ENCODE data around the gene SPRYD3.

SPRYD3 gene

DNA sequence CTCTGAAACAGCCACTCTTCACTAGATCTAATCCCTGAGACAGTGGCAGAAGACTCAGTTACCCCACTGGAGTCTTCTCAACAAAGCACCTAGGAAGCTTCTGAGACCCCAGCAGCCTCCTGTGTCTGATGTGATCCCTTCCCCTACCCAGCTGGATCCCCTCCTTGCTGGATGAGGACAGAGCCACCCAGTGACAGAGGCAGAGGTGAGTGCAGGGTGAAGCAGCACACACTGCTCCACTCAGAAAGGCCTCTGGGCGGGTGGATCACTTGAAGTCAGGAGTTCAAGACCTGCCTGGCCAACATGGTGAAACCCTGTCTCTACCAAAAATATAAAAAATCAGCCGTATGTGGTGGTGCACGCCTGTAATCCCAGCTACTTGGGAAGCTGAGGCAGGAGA lies 2.7 kb downstream of the SPRYD3 start:
- TF ChIP-seq POLR2A (IDR thresholded peaks at IDR 0.05; ENCODE audit: low read length) (no peak), GATA1 (IDR thresholded peaks at IDR 0.05; ENCODE audit: low read depth, low read length) (no peak)
- DNase-seq: no peak

DNA sequence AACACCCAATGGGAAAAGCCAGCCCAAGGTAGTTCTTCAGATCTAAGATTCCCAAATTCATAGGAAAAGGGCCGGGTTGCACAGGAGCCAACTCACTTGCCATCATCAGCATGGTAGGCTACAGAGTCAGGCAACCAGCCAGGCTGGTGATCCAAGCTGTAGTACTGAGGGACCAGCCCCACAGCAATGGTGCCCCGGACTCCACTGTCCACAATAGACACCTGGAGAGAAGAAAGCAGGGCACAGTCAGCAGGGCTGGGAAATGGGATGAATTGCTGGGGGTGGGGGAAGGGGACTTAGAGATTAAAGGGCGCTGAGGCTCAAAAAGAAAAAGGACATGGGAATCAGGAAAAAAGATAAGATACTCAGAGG lies 4.2 kb downstream of the SPRYD3 start:
- DNase-seq: no peak
- TF ChIP-seq POLR2A (IDR thresholded peaks at IDR 0.05; ENCODE audit: low read length) (no peak), GATA1 (IDR thresholded peaks at IDR 0.05; ENCODE audit: low read depth, low read length) (no peak)

DNA sequence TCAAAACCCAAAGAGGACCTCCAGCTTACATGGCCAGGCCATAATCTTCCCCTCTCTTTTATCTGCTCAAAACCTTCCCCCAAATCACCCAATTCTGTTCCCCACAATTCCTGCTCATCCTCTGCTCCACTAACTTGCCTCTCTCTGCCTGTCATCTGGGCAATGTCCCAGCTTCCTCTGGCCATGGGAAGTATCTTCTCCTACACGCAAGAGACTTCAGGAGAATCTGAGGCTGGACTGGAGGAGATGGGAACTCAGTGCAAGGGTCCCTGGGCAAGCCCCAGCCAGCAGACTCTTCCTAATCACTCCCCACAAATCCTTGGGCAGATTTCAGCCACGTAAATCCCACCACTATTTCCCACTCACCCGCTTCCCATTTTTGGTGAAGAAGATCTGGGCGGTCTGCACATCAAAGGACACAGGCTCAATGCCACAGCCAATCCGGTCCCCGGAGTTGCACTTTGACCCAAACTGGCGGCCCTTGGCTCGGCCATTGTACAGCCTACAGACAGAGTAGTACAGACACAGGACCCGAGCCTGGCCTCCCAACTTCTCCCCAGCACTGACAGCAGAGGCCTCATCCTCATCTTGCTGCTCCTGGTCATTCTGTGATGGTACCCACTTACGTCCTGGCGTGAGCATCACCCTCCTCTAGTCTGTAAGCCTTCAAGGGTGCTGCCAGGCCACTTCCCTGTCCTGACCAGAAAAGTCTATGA lies 4.7 kb downstream of the SPRYD3 start:
- TF ChIP-seq POLR2A (IDR thresholded peaks at IDR 0.05; ENCODE audit: low read length) (no peak), GATA1 (IDR thresholded peaks at IDR 0.05; ENCODE audit: low read depth, low read length) (no peak)
- DNase-seq: no peak

DNA sequence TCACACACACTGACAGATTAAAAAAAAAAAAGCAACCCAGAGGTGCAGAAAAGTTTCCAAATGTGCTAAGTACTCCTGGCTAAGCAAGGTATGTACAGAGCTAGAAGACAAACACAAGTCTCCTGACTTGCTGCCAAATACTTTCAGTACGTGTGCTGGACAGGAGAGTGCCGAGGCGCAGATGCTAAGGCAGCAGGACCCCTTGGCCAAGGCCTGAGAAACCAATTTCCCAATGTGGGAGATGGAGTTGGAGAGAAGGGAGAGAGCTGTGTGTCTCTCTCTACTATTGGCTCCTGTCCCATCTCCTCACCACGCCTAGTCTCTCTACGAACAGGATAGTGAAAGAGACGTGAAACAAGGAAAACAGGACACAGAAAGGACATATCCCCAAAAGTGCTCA lies 5.3 kb downstream of the SPRYD3 start:
- no peak for DNase-seq
- TF ChIP-seq POLR2A (IDR thresholded peaks at IDR 0.05; ENCODE audit: low read length): no peak
- no peak for TF ChIP-seq GATA1 (IDR thresholded peaks at IDR 0.05; ENCODE audit: low read depth, low read length)

DNA sequence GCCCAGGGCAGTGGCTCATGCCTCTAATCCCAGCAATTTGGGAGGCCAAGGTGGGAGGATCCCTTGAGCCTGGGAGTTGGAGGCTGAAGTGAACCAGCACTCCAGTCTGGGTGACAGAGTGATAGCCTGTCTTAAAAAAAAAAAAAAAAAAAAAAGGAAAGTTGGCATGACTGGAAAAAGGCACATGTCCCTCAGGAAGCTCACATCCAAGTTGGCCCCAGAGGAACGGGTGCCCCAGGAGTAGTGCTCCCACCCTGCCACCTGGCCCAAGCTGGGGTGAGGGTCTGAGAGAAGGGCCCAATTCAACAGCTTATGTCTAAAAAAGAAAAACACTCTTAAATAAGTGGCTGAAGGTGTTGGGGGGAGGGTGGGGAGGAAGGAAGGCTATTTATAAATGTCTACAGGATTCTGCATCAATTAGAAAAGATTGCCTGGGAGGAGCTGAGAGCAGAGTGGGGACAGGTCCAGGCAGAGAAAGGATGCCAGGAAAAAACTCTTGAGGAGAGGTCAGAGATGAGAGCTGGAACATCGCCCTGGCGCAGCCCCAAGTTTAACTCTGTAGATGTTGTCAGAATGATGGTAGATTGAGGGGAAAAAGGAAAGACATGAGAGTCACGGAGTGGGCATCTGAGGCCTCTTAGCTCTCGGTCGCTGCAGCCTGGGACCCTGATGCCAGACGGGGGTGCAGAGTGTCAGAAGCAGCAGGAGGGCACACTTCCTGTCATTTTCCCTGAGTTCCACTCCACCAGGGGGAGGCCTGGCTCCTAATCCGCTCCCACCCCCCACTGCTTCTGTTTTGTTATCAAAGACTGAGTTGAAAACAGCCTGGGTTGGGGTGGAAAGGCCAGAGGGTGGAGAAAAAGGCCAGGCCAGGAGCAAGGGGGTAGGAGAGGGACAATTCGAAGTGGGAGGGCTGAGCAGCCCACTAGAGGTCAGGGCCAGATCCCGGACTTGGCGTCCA lies 7.3 kb downstream of the SPRYD3 start:
- TF ChIP-seq POLR2A (IDR thresholded peaks at IDR 0.05; ENCODE audit: low read length) (no peak), GATA1 (IDR thresholded peaks at IDR 0.05; ENCODE audit: low read depth, low read length) (no peak)
- no peak for DNase-seq

DNA sequence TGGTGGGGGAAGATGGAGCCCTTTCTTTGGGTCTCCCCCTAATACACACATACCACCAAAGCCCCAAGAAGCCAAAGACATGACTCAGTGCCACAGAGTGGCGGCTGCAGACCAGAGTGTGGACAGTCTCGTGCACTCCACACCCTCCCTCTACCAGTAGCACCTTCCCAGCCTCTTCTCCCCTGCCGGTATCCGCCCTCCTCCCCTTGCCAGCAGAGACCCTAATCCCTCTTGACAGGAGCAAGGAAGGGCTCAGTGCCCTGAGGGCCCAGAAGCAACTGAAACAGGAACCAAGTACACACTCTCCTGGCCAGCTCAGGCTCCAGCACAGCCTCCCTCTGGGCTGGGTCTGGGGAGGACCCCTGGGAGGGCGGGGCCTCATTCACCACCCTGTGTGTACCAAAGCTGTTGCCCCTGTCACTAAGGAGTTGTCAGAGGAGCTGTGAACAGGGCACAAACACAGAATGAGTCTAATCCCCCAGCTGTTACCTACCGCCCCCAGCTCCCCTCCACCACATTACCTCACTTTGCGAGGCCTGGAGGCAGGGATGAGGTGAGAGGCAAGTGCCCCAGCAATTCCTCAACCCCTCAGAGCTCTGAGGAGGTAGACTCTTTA lies 8.2 kb downstream of the SPRYD3 start:
- DNase-seq: no peak
- TF ChIP-seq GATA1 (IDR thresholded peaks at IDR 0.05; ENCODE audit: low read depth, low read length) (no peak), POLR2A (IDR thresholded peaks at IDR 0.05; ENCODE audit: low read length) (no peak)

DNA sequence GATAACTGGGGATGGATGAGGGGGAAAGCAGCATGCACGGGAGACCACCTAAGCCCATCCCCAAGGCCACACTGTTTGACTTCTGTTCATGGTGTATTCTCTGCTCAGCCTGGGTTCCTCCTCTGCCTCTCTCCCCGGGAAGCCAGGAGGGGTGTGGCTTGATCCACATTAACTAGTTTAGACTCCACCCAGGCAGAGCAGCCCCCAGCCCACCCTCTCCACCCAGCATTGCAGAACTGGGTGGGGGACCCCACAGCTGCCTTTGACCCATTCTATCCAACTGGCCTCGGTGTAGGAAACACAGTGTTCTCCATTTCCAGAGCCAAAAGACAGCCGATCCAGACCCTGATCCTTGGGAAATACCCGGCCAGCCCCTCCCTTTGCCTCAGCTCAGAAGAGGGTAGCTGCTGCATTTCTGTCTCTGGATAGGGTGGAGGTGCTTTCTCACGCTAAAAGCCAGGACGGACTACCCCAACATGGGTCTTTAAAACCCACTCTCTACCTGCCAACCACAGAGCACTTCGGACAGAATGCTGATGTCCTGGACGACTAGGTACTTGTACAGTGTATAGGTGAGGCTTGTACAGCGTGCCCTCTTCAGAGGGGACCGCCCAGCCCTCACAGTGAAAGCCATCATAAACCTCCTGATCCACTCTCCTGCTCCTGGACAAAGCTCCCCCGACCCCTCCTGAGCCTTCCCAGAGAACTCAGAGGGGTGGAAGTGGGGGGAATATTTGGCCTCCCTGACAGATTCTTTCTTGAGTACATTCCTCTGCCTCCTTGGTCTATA lies 9.4 kb downstream of the SPRYD3 start:
- DNase-seq: no peak
- no peak for TF ChIP-seq GATA1 (IDR thresholded peaks at IDR 0.05; ENCODE audit: low read depth, low read length)
- no peak for TF ChIP-seq POLR2A (IDR thresholded peaks at IDR 0.05; ENCODE audit: low read length)

DNA sequence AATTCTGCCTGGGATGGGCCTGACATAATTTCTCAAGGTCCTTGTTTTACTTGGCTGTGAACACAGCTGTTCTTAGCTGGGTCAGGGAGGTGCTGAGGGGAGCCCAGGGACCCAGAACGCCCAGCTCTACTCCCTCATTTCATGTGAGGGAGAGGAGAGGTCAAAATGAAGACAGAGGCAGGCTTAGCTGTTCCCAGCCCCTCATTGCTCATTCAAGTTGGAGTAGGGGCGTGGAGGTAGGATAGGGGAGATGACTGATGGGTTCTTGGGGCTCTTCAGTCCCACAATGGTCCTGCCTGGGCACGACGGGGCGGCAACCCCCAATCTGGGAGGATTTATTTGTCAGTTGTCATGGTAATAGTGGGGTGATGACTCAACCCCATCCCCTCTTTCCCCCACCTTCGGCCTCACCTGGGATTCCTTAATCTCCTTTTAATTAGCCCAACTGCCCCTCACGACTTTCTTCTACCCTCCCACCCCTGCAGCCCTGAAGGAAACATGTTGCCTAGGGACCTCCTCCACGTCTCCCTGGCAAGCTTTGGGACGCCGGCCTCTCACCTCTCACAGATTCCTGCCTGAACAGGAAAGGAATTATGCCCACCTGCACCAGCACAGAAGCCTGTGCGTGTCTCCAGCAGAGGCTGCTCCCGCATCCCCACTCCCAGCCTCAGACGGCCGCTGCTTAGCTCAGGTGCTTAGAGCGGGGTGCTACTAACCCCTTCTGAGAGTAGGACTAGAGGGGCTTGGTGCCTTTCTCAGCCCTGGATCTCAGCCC lies 10.2 kb downstream of the SPRYD3 start:
- DNase-seq: no peak
- no peak for TF ChIP-seq GATA1 (IDR thresholded peaks at IDR 0.05; ENCODE audit: low read depth, low read length)
- no peak for TF ChIP-seq POLR2A (IDR thresholded peaks at IDR 0.05; ENCODE audit: low read length)

DNA sequence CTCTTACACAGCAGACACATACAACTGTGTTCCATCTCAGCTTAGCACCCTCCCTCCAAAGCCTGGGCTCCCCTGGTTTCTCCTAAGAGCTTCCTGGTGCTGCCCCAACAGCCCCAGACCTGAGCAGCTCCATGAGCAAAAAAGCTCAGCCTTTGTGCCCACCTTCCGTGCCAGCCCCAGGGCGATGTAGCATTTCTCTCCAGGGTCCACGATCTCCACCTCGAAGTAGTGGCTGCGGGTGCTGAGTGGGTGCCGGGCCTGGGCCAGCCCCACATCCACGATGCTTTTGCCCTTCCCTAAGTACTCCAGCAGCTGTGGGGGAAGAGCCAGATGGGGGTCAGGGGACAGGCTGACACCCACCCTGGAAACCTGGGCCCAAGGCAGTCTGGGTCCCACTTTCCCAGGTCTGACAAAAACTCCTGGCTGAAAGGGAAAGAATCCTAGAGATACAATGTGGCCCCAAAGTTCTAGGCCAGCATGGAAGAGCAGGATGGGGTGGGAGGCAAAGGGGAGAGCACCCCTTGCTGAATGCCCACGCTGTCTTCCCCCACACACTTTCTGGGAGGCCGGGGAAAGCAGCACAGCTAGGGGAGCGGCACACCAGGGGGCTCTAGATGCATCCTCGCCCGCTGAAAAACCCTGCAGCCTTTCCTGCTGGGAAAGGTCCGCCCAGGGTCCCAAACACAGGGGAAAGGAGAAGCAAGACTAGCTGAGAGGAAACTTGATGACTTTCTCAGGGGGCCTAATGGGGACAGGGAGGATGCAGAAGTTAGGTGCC lies 11.0 kb downstream of the SPRYD3 start:
- no peak for TF ChIP-seq GATA1 (IDR thresholded peaks at IDR 0.05; ENCODE audit: low read depth, low read length)
- no peak for TF ChIP-seq POLR2A (IDR thresholded peaks at IDR 0.05; ENCODE audit: low read length)
- no peak for DNase-seq

DNA sequence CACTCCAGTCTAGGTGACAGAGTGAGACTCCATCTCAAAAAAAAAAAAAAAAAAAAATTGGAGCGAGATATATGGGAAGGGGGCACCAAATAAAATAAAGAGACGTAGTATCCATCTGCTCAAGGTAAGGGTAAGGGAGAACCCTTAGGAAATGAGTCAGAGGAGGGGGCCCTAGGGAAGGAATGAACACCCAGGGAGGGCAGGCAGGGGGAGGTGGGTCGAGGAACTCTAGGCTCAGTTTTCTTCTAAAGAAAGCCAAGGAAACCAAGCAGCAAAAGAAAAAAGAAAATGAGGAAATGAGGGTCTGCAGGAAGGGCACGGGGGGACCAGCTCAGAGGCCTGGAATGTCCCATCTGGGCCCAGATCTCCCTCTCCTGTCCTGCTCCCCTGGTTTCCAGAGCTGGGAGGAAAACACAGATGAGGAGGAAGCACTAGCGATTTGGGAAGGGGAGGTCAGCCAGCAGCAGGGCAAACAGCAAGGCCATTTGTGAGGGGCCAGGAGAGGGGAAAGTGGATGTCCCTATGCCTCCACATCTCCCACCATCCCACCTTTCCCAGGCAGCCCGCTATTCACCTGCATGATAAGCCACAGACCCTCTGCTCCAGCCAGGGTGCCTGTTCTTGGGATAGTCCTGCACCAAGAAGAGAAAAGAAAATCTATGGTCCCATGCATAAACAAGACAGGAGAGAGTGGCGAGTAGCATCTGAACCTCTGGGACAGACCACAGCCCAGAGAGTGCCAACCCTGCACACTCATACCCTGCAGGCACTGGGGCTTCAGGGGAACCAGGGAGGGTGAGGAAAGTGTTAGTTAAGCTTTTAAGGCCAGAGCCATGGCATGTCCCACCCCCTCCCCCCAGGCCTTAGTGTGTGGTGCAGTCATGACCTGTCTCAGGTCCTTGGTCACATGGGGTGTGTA lies 11.9 kb downstream of the SPRYD3 start:
- no peak for DNase-seq
- TF ChIP-seq GATA1 (IDR thresholded peaks at IDR 0.05; ENCODE audit: low read depth, low read length): no peak
- no peak for TF ChIP-seq POLR2A (IDR thresholded peaks at IDR 0.05; ENCODE audit: low read length)
